CD4-positive, alpha-beta T cell treated with Interleukin-4 for 4 hours (primary cell): ENCODE data around the gene NUP35.
"Not testable (repeated sequence)": the region's sequence is repeated elsewhere in the genome, so short reads cannot be mapped to it uniquely, and the experiment has no call there.

ENCODE experiments used
- DNase-seq: peaks from one replicate; pipeline ENCODE4 v3.0.0-alpha.2; 2020

Gene NUP35

GRCh38 chr2:183148955-183149354 lies 24.7 kb downstream of the NUP35 start:
- no peak for DNase-seq

- DNase-seq, result no peak
These were observed 25.2 kb downstream of the NUP35 start for GRCh38 chr2:183149489-183149888.

- DNase-seq, result not testable (repeated sequence)
These were observed 28.0 kb downstream of the NUP35 start for GRCh38 chr2:183152280-183152679.

GRCh38 chr2:183153967-183154366 lies 29.7 kb downstream of the NUP35 start:
- no peak for DNase-seq

GRCh38 chr2:183154772-183155171 lies 30.5 kb downstream of the NUP35 start:
- not testable (repeated sequence) for DNase-seq

- DNase-seq, result no peak
These were observed 32.9 kb downstream of the NUP35 start for GRCh38 chr2:183157131-183157530.

- DNase-seq, result no peak
These were observed 38.1 kb downstream of the NUP35 start for GRCh38 chr2:183162362-183162761.

- DNase-seq, result no peak
These were observed 39.8 kb downstream of the NUP35 start for GRCh38 chr2:183163821-183164649.

- no peak for DNase-seq
These were observed 40.4 kb downstream of the NUP35 start for GRCh38 chr2:183164650-183165015.

- DNase-seq, result no peak
These were observed 42.0 kb downstream of the NUP35 start for GRCh38 chr2:183166210-183166609.

GRCh38 chr2:183166976-183167375 lies 42.7 kb downstream of the NUP35 start:
- not testable (repeated sequence) for DNase-seq

GRCh38 chr2:183172220-183172887 lies 48.1 kb downstream of the NUP35 start:
- DNase-seq, result no peak

GRCh38 chr2:183179156-183179555 lies 54.9 kb downstream of the NUP35 start:
- DNase-seq, result no peak

- no peak for DNase-seq
These were observed 61.3 kb downstream of the NUP35 start for GRCh38 chr2:183185534-183185933.

- no peak for DNase-seq
These were observed 62.1 kb downstream of the NUP35 start for GRCh38 chr2:183186296-183186695.

GRCh38 chr2:183186766-183187165 lies 62.5 kb downstream of the NUP35 start:
- DNase-seq, result no peak

GRCh38 chr2:183192343-183192742 lies 68.1 kb downstream of the NUP35 start:
- DNase-seq, result no peak

GRCh38 chr2:183193904-183194303 lies 69.7 kb downstream of the NUP35 start:
- DNase-seq, result no peak

- no peak for DNase-seq
These were observed 71.2 kb downstream of the NUP35 start for GRCh38 chr2:183195397-183195796.

GRCh38 chr2:183195998-183196409 lies 71.8 kb downstream of the NUP35 start:
- DNase-seq, result no peak

GRCh38 chr2:183204397-183204796 lies 80.2 kb downstream of the NUP35 start:
- DNase-seq, result no peak

GRCh38 chr2:183207110-183207509 lies 82.9 kb downstream of the NUP35 start:
- no peak for DNase-seq

- DNase-seq, result no peak
These were observed 85.3 kb downstream of the NUP35 start for GRCh38 chr2:183209395-183210028.
